Measurements from ENCODE around the gene PHLDB2. TPM values are rescaled to one million over a fixed set of nuclear protein-coding genes. Genes with fewer than 3 reads are reported as not detected.

The PHLDB2 gene
- total RNA-seq, 1 experiment from 2014 or later: 102 TPM

GRCh38 chr3:111961461-111962164, 102.5 kb downstream of the PHLDB2 start:
- no peak overlapping the region for H3K27ac ChIP-seq
- no peak overlapping the region for H3K4me3 ChIP-seq
- DNase-seq: peak in 1 of 2 experiments; percentile 40
- H3K4me1 ChIP-seq: peaks cover 24% of the 10 kb centered on the region
- peaks cover 60% of the 10 kb centered on the region for H3K36me3 ChIP-seq
- H3K9me3 ChIP-seq (replicated peaks): no peaks in the 10 kb centered on the region
- no peaks in the 10 kb centered on the region for H3K27me3 ChIP-seq

- Histone ChIP-seq H3K27me3 (no peaks in the 10 kb centered on the region), H3K4me3 (no peak overlapping the region), H3K9me3 (replicated peaks) (no peaks in the 10 kb centered on the region), H3K27ac (0 out of 2 replicates have a peak overlapping the region, but pooled peaks have one; percentile 5), H3K4me1 (peaks cover 15% of the 10 kb centered on the region), H3K36me3 (peaks cover 68% of the 10 kb centered on the region)
- peak in 1 of 2 experiments; percentile 29 for DNase-seq
Measured at GRCh38 chr3:111963424-111963823, 104.4 kb downstream of the PHLDB2 start.

- H3K4me1 ChIP-seq: peaks cover 15% of the 10 kb centered on the region
- DNase-seq: no peak
- H3K9me3 ChIP-seq (replicated peaks): no peaks in the 10 kb centered on the region
- no peak overlapping the region for H3K27ac ChIP-seq
- H3K4me3 ChIP-seq: no peak overlapping the region
- H3K36me3 ChIP-seq: peaks cover 67% of the 10 kb centered on the region
- no peaks in the 10 kb centered on the region for H3K27me3 ChIP-seq
Measured at GRCh38 chr3:111965484-111965883, 106.4 kb downstream of the PHLDB2 start.

GRCh38 chr3:111967068-111967467, 108.0 kb downstream of the PHLDB2 start:
- Histone ChIP-seq H3K9me3 (replicated peaks) (no peaks in the 10 kb centered on the region), H3K4me1 (peaks cover 15% of the 10 kb centered on the region), H3K27ac (peak overlapping the region; percentile 16; the same call in 1 of the 2 replicates), H3K4me3 (no peak overlapping the region), H3K36me3 (peaks cover 73% of the 10 kb centered on the region), H3K27me3 (no peaks in the 10 kb centered on the region)
- no peak for DNase-seq

GRCh38 chr3:111967651-111968274, 108.7 kb downstream of the PHLDB2 start:
- Histone ChIP-seq H3K4me3 (no peak overlapping the region), H3K9me3 (replicated peaks) (no peaks in the 10 kb centered on the region), H3K4me1 (peaks cover 15% of the 10 kb centered on the region), H3K27me3 (no peaks in the 10 kb centered on the region), H3K27ac (peak overlapping the region; percentile 16; the same call in 1 of the 2 replicates), H3K36me3 (peaks cover 73% of the 10 kb centered on the region)
- peak; percentile 81 to 94 for DNase-seq

- Histone ChIP-seq H3K36me3 (peaks cover 75% of the 10 kb centered on the region), H3K4me3 (no peak overlapping the region), H3K27ac (no peak overlapping the region), H3K9me3 (replicated peaks) (no peaks in the 10 kb centered on the region), H3K27me3 (no peaks in the 10 kb centered on the region), H3K4me1 (peaks cover 9% of the 10 kb centered on the region)
- DNase-seq: no peak
Measured at GRCh38 chr3:111968319-111969054, 109.4 kb downstream of the PHLDB2 start.

- peaks cover 76% of the 10 kb centered on the region for H3K36me3 ChIP-seq
- DNase-seq: no peak
- no peaks in the 10 kb centered on the region for H3K27me3 ChIP-seq
- peaks cover 6% of the 10 kb centered on the region for H3K4me1 ChIP-seq
- H3K4me3 ChIP-seq: no peak overlapping the region
- no peaks in the 10 kb centered on the region for H3K9me3 ChIP-seq (replicated peaks)
- H3K27ac ChIP-seq: no peak overlapping the region
Measured at GRCh38 chr3:111970376-111970775, 111.3 kb downstream of the PHLDB2 start.

- H3K36me3 ChIP-seq: peaks cover 75% of the 10 kb centered on the region
- H3K4me1 ChIP-seq: peaks cover 6% of the 10 kb centered on the region
- H3K27ac ChIP-seq: no peak overlapping the region
- no peak for DNase-seq
- no peak overlapping the region for H3K4me3 ChIP-seq
- no peaks in the 10 kb centered on the region for H3K27me3 ChIP-seq
- H3K9me3 ChIP-seq (replicated peaks): no peaks in the 10 kb centered on the region
Measured at GRCh38 chr3:111971533-111972130, 112.6 kb downstream of the PHLDB2 start.

- Histone ChIP-seq H3K27ac (no peak overlapping the region), H3K27me3 (no peaks in the 10 kb centered on the region), H3K36me3 (peaks cover 66% of the 10 kb centered on the region), H3K4me1 (no peaks in the 10 kb centered on the region), H3K4me3 (no peak overlapping the region), H3K9me3 (replicated peaks) (no peaks in the 10 kb centered on the region)
- DNase-seq: no peak
Measured at GRCh38 chr3:111972891-111973290, 113.8 kb downstream of the PHLDB2 start.

GRCh38 chr3:111975131-111975530, 116.1 kb downstream of the PHLDB2 start:
- Histone ChIP-seq H3K36me3 (peaks cover 45% of the 10 kb centered on the region), H3K9me3 (replicated peaks) (no peaks in the 10 kb centered on the region), H3K27ac (no peak overlapping the region), H3K27me3 (no peaks in the 10 kb centered on the region), H3K4me3 (no peak overlapping the region), H3K4me1 (peaks cover 4% of the 10 kb centered on the region; the same call in 1 of the 2 replicates)
- DNase-seq: no peak

GRCh38 chr3:111976254-111976653, 117.2 kb downstream of the PHLDB2 start:
- no peak for DNase-seq
- Histone ChIP-seq H3K36me3 (peaks cover 34% of the 10 kb centered on the region), H3K27ac (no peak overlapping the region), H3K4me1 (peaks cover 6% of the 10 kb centered on the region; the same call in 1 of the 2 replicates), H3K4me3 (no peak overlapping the region), H3K27me3 (no peaks in the 10 kb centered on the region), H3K9me3 (replicated peaks) (no peaks in the 10 kb centered on the region)

GRCh38 chr3:111978583-111979433, 119.7 kb downstream of the PHLDB2 start, which contains the start of gene ABHD10:
Gene ABHD10, plus strand, starts transcription at chr3:111979026. Its CDS starts 36 bp downstream, at chr3:111979062.
- H3K4me3 ChIP-seq: peak within 1 kb of the TSS; percentile 88
- H3K27me3 ChIP-seq: no peaks in the 10 kb centered on the region
- H3K9me3 ChIP-seq (replicated peaks): no peaks in the 10 kb centered on the region
- peak within 1 kb of the TSS; percentile 70 for H3K27ac ChIP-seq
- DNase-seq: peak; percentile 98 to 99
- peaks cover 17% of the 10 kb centered on the region for H3K36me3 ChIP-seq
- peaks cover 6% of the 10 kb centered on the region; the same call in 1 of the 2 replicates for H3K4me1 ChIP-seq

- Histone ChIP-seq H3K27ac (peak overlapping the region; percentile 70), H3K4me1 (peaks cover 6% of the 10 kb centered on the region; the same call in 1 of the 2 replicates), H3K9me3 (replicated peaks) (no peaks in the 10 kb centered on the region), H3K4me3 (peak overlapping the region; percentile 88), H3K36me3 (peaks cover 11% of the 10 kb centered on the region), H3K27me3 (no peaks in the 10 kb centered on the region)
- DNase-seq: no peak
Measured at GRCh38 chr3:111979434-111980038, 120.5 kb downstream of the PHLDB2 start.

Data from SJCRH30 (cell line).